ENCODE results near the gene GAB1.

DNA sequence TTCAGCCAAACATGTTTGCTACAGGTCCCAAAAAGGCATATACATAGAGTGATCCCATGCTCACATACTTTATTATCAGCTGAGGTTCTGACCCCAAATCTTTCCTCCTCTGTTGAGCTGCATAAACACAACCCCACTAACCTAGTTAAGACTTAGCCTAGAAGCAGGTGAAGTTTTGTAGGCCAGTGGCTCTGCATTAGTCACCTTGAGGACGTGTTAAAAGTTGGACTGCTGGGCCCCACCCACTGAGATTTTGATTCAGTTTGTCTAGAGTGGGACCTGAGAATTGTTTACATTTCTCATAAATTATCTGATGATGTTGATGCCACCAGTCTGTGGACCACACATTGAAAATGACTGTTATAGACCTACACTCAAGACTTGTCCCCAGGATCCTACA, 43.8 kb upstream of the GAB1 start:
- TF ChIP-seq CTCF (IDR thresholded peaks at IDR 0.05) (no peak), POLR2A (IDR thresholded peaks at IDR 0.05) (no peak), POLR2AphosphoS5 (IDR thresholded peaks at IDR 0.05) (no peak)
